ENCODE results near the gene PATL2. TPM values are rescaled to one million over a fixed set of nuclear protein-coding genes. Genes with fewer than 3 reads are reported as not detected.
"Not testable (repeated sequence)": the region's sequence is repeated elsewhere in the genome, so short reads cannot be mapped to it uniquely, and the experiment has no call there.

PATL2 gene
- total and polyA plus RNA-seq, 2 experiments from 2014 or later = 0.26 TPM; not detected in 1

GRCh38 chr15:44647036-44647435 lies 64.1 kb downstream of the PATL2 start:
- H2AFZ ChIP-seq = no peak overlapping the region
- no peak overlapping the region for H3K9ac ChIP-seq
- in situ Hi-C loops (cut with MboI) = no loop called here
- DNase-seq = no peak
- no peak overlapping the region for H3K27ac ChIP-seq
- H3K9me2 ChIP-seq (ENCODE audit: insufficient read depth) = no peaks in the 10 kb centered on the region
- H3K27me3 ChIP-seq (replicated peaks; ENCODE audit: insufficient read depth) = no peaks in the 10 kb centered on the region
- 100% methylated on average over 1 of the region's 1 CpG for WGBS, 2 experiments (ENCODE audit: low coverage in 1 of 2, low lambda C conversion rate in 2 of 2, missing lambda C conversion rate in 2 of 2)
- no peaks in the 10 kb centered on the region for H3K4me1 ChIP-seq (ENCODE audit: insufficient read depth)
- TF ChIP-seq EZH2phosphoT487 (IDR thresholded peaks at IDR 0.05; ENCODE audit: insufficient read depth, low read depth) (no peak), EZH2 (IDR thresholded peaks at IDR 0.05; ENCODE audit: insufficient read depth, poor library complexity, severe bottlenecking) (no peak)
- H3K79me2 ChIP-seq (ENCODE audit: insufficient read depth) = peaks cover 64% of the 10 kb centered on the region
- peaks cover 6% of the 10 kb centered on the region; the same call in 1 of the 2 replicates for H3F3A ChIP-seq (ENCODE audit: insufficient read depth)
- no peaks in the 10 kb centered on the region for H4K20me1 ChIP-seq (ENCODE audit: insufficient read depth)
- no peak overlapping the region for H3K4me2 ChIP-seq (ENCODE audit: unreplicated experiment)
- no peaks in the 10 kb centered on the region for H3K9me3 ChIP-seq (ENCODE audit: low read depth)
- peaks cover 51% of the 10 kb centered on the region for H3K36me3 ChIP-seq (ENCODE audit: low read depth)
- H3K4me3 ChIP-seq = no peak overlapping the region

- H3K9ac ChIP-seq = no peak overlapping the region
- H3K4me2 ChIP-seq (ENCODE audit: unreplicated experiment) = no peak overlapping the region
- no peaks in the 10 kb centered on the region for H4K20me1 ChIP-seq (ENCODE audit: insufficient read depth)
- H3K36me3 ChIP-seq (ENCODE audit: low read depth) = peaks cover 47% of the 10 kb centered on the region
- peaks cover 6% of the 10 kb centered on the region; the same call in 1 of the 2 replicates for H3F3A ChIP-seq (ENCODE audit: insufficient read depth)
- no peak for DNase-seq
- 97 to 100% methylated on average over 2 of the region's 2 CpGs for WGBS, 2 experiments (ENCODE audit: low coverage in 1 of 2, low lambda C conversion rate in 2 of 2, missing lambda C conversion rate in 2 of 2)
- no peak overlapping the region for H2AFZ ChIP-seq
- no peaks in the 10 kb centered on the region for H3K27me3 ChIP-seq (replicated peaks; ENCODE audit: insufficient read depth)
- in situ Hi-C loops (cut with MboI) = no loop called here
- H3K27ac ChIP-seq = no peak overlapping the region
- no peaks in the 10 kb centered on the region for H3K9me2 ChIP-seq (ENCODE audit: insufficient read depth)
- H3K79me2 ChIP-seq (ENCODE audit: insufficient read depth) = peaks cover 66% of the 10 kb centered on the region
- H3K9me3 ChIP-seq (ENCODE audit: low read depth) = no peaks in the 10 kb centered on the region
- TF ChIP-seq EZH2phosphoT487 (IDR thresholded peaks at IDR 0.05; ENCODE audit: insufficient read depth, low read depth) (no peak), EZH2 (IDR thresholded peaks at IDR 0.05; ENCODE audit: insufficient read depth, poor library complexity, severe bottlenecking) (no peak)
- H3K4me3 ChIP-seq = no peak overlapping the region
- no peaks in the 10 kb centered on the region for H3K4me1 ChIP-seq (ENCODE audit: insufficient read depth)
These were observed 64.7 kb downstream of the PATL2 start for GRCh38 chr15:44646460-44646859.

DNA sequence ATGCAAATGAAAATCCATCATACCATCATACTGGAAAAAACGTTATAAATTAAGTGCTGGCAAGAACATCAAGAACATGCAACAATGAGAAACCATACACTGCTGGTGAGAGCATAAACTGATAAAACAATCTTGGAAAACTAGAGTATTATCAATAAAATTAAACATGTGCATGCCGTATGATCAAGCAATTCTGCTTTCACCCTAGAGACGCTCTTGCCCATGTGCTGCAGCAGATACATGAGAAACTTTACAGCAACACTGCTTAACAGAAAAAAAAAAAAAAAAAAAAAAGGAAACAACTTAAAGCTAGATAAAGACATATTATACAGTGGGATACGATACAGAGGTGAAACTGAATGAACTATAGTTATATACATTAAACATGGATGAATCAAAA lies 69.5 kb downstream of the PATL2 start:
- H3K4me3 ChIP-seq = no peak overlapping the region
- no peak overlapping the region for H2AFZ ChIP-seq
- H3K27me3 ChIP-seq (replicated peaks; ENCODE audit: insufficient read depth) = no peaks in the 10 kb centered on the region
- H3K9me2 ChIP-seq (ENCODE audit: insufficient read depth) = no peaks in the 10 kb centered on the region
- H3K9ac ChIP-seq = no peak overlapping the region
- no peak overlapping the region for H3K4me2 ChIP-seq (ENCODE audit: unreplicated experiment)
- peaks cover 34% of the 10 kb centered on the region for H3K36me3 ChIP-seq (ENCODE audit: low read depth)
- H3K9me3 ChIP-seq (ENCODE audit: low read depth) = no peaks in the 10 kb centered on the region
- no peak for DNase-seq
- H3F3A ChIP-seq (ENCODE audit: insufficient read depth) = no peaks in the 10 kb centered on the region; the same call in 1 of the 2 replicates
- TF ChIP-seq EZH2phosphoT487 (IDR thresholded peaks at IDR 0.05; ENCODE audit: insufficient read depth, low read depth) (no peak), EZH2 (IDR thresholded peaks at IDR 0.05; ENCODE audit: insufficient read depth, poor library complexity, severe bottlenecking) (no peak)
- no peaks in the 10 kb centered on the region for H3K4me1 ChIP-seq (ENCODE audit: insufficient read depth)
- no peaks in the 10 kb centered on the region for H4K20me1 ChIP-seq (ENCODE audit: insufficient read depth)
- WGBS, 2 experiments (ENCODE audit: low coverage in 1 of 2, low lambda C conversion rate in 2 of 2, missing lambda C conversion rate in 2 of 2) = 60 to 67% methylated on average over 4 of the region's 4 CpGs
- H3K79me2 ChIP-seq (ENCODE audit: insufficient read depth) = peaks cover 80% of the 10 kb centered on the region
- in situ Hi-C loops (cut with MboI) = no loop called here
- H3K27ac ChIP-seq = no peak overlapping the region

GRCh38 chr15:44636976-44637375 lies 74.1 kb downstream of the PATL2 start:
- WGBS, 2 experiments (ENCODE audit: low coverage in 1 of 2, low lambda C conversion rate in 2 of 2, missing lambda C conversion rate in 2 of 2) = 51 to 72% methylated on average over 1 of the region's 1 CpG
- TF ChIP-seq EZH2 (IDR thresholded peaks at IDR 0.05; ENCODE audit: insufficient read depth, poor library complexity, severe bottlenecking) (no peak), EZH2phosphoT487 (IDR thresholded peaks at IDR 0.05; ENCODE audit: insufficient read depth, low read depth) (no peak)
- H3K27me3 ChIP-seq (replicated peaks; ENCODE audit: insufficient read depth) = no peaks in the 10 kb centered on the region
- peaks cover 22% of the 10 kb centered on the region for H3F3A ChIP-seq (ENCODE audit: insufficient read depth)
- H3K27ac ChIP-seq = no peak overlapping the region
- no peak overlapping the region for H3K4me3 ChIP-seq
- no peaks in the 10 kb centered on the region for H3K9me3 ChIP-seq (ENCODE audit: low read depth)
- peak; percentile 4 for DNase-seq
- H3K9ac ChIP-seq = no peak overlapping the region
- in situ Hi-C loops (cut with MboI) = no loop called here
- peaks cover 50% of the 10 kb centered on the region for H3K79me2 ChIP-seq (ENCODE audit: insufficient read depth)
- no peak overlapping the region for H3K4me2 ChIP-seq (ENCODE audit: unreplicated experiment)
- H4K20me1 ChIP-seq (ENCODE audit: insufficient read depth) = no peaks in the 10 kb centered on the region
- H3K36me3 ChIP-seq (ENCODE audit: low read depth) = peaks cover 29% of the 10 kb centered on the region
- H2AFZ ChIP-seq = no peak overlapping the region
- H3K9me2 ChIP-seq (ENCODE audit: insufficient read depth) = no peaks in the 10 kb centered on the region
- H3K4me1 ChIP-seq (ENCODE audit: insufficient read depth) = peaks cover 14% of the 10 kb centered on the region

DNA sequence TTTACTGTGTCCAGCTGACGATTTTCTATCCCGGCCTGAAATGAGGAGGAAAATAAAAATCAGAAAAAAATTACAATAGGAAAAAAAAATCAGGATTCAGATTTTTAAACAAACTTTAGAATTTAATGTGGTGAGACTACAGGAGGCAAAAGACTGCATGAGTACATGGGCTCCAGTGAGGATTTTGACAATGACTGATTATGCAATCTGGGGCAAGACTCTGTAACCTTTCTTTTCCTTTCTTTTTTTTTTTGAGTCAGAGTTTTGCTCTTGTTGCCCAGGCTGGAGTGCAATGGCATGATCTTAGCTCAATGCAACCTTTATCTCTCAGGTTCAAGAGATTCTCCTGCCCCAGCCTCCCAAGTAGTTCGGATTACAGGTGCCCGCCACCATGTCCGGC lies 77.5 kb downstream of the PATL2 start:
- H3K36me3 ChIP-seq (ENCODE audit: low read depth) = peaks cover 48% of the 10 kb centered on the region
- H3K4me2 ChIP-seq (ENCODE audit: unreplicated experiment) = peak overlapping the region; percentile 66
- H3K9me3 ChIP-seq (ENCODE audit: low read depth) = no peaks in the 10 kb centered on the region
- no peaks in the 10 kb centered on the region for H3K27me3 ChIP-seq (replicated peaks; ENCODE audit: insufficient read depth)
- peak; percentile 69 for DNase-seq
- peaks cover 22% of the 10 kb centered on the region for H3F3A ChIP-seq (ENCODE audit: insufficient read depth)
- peak overlapping the region; percentile 88 for H3K27ac ChIP-seq
- 88 to 91% methylated on average over 5 of the region's 5 CpGs for WGBS, 2 experiments (ENCODE audit: low coverage in 1 of 2, low lambda C conversion rate in 2 of 2, missing lambda C conversion rate in 2 of 2)
- no peaks in the 10 kb centered on the region for H4K20me1 ChIP-seq (ENCODE audit: insufficient read depth)
- H2AFZ ChIP-seq = no peak overlapping the region
- no peak overlapping the region for H3K4me3 ChIP-seq
- TF ChIP-seq EZH2 (IDR thresholded peaks at IDR 0.05; ENCODE audit: insufficient read depth, poor library complexity, severe bottlenecking) (no peak), EZH2phosphoT487 (IDR thresholded peaks at IDR 0.05; ENCODE audit: insufficient read depth, low read depth) (no peak)
- in situ Hi-C loops (cut with MboI) = no loop called here
- peaks cover 35% of the 10 kb centered on the region for H3K79me2 ChIP-seq (ENCODE audit: insufficient read depth)
- H3K9ac ChIP-seq = peak overlapping the region; percentile 66
- no peaks in the 10 kb centered on the region for H3K9me2 ChIP-seq (ENCODE audit: insufficient read depth)
- peaks cover 14% of the 10 kb centered on the region for H3K4me1 ChIP-seq (ENCODE audit: insufficient read depth)

- in situ Hi-C loops (cut with MboI); H3K79me2 ChIP-seq (ENCODE audit: insufficient read depth); H3K27me3 ChIP-seq (replicated peaks; ENCODE audit: insufficient read depth); H3K4me1 ChIP-seq (ENCODE audit: insufficient read depth); H3K27ac ChIP-seq; H3K4me3 ChIP-seq; H2AFZ ChIP-seq; H3K9ac ChIP-seq; H3K4me2 ChIP-seq (ENCODE audit: unreplicated experiment); DNase-seq; H4K20me1 ChIP-seq (ENCODE audit: insufficient read depth); H3K9me3 ChIP-seq (ENCODE audit: low read depth); H3F3A ChIP-seq (ENCODE audit: insufficient read depth); H3K9me2 ChIP-seq (ENCODE audit: insufficient read depth): not testable (repeated sequence)
- H3K36me3 ChIP-seq (ENCODE audit: low read depth) = peaks cover 52% of the 10 kb centered on the region
- 100% methylated on average over 2 of the region's 2 CpGs for WGBS, 2 experiments (ENCODE audit: low coverage in 1 of 2, low lambda C conversion rate in 2 of 2, missing lambda C conversion rate in 2 of 2)
These were observed 85.8 kb downstream of the PATL2 start for GRCh38 chr15:44625286-44625685.
